Activated CD8-positive, alpha-beta memory T cell treated with anti-CD3 and anti-CD28 coated beads for 48 hours (primary cell): ENCODE measurements around the gene IL11RA.

Experiments
- DNase-seq, 3 experiments: peaks; one replicate each; pipeline ENCODE4 v3.0.0-alpha.2; 2020; ENCODE audit warnings: low read depth in 2 of 3, low spot score in 2 of 3

Gene IL11RA

GRCh38 chr9:34651876-34652601 is at the start of gene IL11RA:
TSS of gene IL11RA (plus strand) at chr9:34652185. CDS start at chr9:34655218, 3,033 bp downstream.
- DNase-seq = no peak

DNA sequence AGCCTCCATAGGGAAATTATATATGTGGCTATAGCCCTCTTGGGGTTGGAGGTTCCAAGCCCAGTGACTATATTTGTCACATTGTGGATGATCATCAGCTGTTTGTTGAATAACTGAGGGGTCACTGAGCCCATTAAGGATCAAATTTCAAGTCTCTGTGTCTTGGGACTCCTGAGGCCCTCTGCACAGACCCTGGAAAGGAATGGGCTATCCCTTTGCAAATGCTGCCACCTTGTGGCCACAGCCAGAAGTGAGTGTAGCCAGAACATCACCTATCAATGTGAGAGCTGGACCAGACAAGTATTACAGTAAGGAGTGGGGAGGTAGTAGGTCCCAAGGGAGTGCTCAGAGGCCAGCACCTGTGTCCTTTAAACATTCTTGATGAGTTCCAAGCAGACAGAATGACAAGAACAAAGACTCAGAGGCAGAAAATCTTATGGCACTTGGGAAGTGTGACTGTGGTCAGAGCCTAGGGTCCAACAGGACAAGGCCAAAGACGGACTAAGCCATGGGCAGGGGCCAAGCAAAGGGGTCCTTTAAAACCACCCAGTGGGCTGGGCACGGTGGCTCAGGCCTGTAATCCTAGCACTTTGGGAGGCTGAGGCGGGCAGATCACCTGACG is 48.3 kb upstream of the IL11RA start:
- peak; percentile 41 to 75 (median 64) for DNase-seq

DNA sequence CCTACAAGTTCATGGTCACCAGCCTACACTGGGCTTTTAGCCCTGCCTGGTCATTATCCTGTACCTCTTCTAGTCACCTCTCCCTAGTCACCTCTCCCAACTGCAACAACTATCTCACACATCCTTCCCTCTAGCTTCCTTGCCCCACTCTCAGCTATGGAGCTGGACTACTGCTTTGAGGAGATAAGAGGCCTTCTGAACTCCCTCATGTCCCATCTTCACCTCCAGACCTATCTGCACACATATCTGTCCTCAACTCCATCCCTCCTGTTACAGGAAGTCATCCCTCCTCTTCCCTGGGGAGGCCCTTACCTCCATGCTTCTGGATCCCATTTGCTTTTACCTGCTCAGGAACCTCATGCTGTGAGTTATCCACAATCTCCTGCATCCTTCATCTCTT is 45.8 kb upstream of the IL11RA start:
- DNase-seq = no peak

DNA sequence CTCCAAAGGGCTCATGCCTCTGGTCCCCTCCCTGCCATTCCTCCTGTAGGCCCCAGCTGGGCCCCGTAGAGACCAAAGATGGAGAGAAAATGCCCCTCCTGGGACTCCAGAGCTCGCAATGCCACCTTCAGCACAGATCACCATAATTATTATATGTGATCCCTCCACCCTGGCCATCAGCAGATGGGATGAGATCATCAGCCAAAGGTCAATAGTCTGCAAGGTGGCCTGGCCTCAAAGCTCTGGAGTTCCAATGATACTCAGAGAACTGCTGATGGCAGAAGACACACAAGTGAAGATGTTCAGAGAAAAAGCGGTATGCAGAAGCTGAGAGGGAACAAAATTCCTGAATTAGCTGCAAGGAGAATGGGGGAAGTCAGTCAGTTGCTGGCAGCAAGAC is 45.1 kb upstream of the IL11RA start:
- no peak for DNase-seq

GRCh38 chr9:34607331-34607730 is 44.7 kb upstream of the IL11RA start:
- DNase-seq = no peak

DNA sequence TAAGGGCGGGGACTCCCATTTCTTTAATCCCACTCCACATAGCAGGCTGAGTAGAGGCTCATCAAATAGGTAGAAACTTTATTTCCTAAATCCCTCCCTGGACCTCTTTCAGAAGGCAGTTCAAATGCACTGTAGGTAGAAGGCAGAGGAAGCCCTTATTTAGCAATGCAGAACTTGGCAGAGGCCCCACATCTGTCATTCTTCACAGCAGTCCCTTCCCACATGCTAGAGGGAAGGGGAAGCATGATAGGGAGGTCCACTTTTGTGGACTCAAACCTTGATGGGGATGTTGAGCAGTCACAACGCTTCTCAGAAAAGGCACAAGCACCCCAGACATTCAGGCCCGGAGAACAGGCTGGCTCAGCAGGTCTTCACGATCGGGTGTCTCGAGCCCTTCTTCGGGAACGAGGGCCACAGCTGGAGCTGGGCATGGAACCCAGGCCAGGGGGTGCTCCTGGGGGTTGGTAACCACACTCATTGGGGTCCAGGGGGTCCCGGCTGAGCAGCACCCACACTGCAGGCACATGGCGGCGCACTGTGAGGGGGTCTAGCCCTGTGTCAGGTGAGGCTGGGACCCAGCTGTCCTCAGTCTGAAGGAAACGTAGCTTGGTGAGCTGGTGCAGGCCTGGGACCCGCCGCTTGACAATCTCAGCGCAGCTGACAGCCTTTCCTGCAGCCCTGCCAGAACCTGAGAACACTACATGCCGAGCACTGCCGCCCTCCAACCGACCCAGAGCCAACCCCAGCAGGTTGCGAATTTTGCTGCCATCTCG is 41.4 kb upstream of the IL11RA start:
- no peak for DNase-seq

GRCh38 chr9:34611251-34611810 is 40.7 kb upstream of the IL11RA start:
- no peak for DNase-seq

GRCh38 chr9:34611811-34612787 is 39.9 kb upstream of the IL11RA start, which contains the start of gene RPP25L:
TSS of gene RPP25L (minus strand) at chr9:34612097. CDS start at chr9:34611296, 801 bp downstream.
- peak; percentile 70 to 76 (median 74) for DNase-seq

DNA sequence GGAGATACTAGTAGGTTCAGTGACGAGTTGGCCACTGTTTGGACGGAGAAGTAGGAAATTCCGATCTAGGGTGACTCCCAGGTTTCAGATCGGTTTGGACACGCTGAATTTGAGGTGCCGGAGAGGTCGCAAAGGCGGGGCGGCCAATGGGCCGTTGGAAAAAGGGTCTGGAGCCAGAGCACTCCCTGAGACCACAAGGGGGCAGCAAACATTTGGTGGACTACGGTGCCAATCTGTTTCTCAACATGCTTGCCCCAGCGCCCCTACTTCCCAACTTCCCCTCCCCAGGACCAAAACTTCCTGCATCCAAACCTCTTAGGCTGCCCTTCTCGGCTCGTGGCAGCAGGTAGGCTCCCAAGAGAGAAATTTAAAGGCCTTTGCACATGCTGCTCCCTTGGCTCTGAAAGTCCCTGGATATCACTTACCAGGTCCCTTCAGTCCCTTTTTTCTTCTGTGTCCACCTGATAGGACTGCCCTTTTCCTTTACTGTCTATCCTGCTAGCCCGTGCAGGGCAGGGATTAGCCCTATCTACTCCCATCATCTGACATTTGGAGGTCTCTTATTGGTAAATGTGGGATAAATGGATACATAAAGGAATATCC is 39.1 kb upstream of the IL11RA start:
- peak in 2 of 3 experiments; percentile 49 to 52 for DNase-seq

DNA sequence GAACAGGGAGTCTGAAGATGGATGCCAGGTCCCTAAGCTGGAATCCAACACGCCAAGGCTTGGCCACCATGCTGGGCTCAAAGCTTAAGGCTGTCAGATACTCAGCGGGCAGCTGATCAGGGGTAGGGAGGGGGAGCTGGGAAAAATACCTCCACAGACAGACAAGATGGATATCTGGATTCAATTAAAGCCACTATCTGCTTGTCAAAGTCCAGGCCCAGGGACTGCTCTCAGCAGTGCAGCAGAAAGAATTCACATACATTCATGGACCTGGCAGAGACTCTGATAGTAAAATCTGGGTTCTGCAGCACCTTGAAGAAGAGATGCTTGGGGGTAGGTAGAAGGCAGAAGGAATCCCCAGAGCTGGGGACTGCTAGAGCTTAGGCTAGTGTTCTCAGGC is 36.9 kb upstream of the IL11RA start:
- DNase-seq = no peak

GRCh38 chr9:34620061-34620994 is 31.7 kb upstream of the IL11RA start, which contains the start of gene DCTN3:
TSS of gene DCTN3 (minus strand) at chr9:34620495. CDS start at chr9:34620464, 31 bp downstream.
- DNase-seq = peak; percentile 57 to 69 (median 67)

DNA sequence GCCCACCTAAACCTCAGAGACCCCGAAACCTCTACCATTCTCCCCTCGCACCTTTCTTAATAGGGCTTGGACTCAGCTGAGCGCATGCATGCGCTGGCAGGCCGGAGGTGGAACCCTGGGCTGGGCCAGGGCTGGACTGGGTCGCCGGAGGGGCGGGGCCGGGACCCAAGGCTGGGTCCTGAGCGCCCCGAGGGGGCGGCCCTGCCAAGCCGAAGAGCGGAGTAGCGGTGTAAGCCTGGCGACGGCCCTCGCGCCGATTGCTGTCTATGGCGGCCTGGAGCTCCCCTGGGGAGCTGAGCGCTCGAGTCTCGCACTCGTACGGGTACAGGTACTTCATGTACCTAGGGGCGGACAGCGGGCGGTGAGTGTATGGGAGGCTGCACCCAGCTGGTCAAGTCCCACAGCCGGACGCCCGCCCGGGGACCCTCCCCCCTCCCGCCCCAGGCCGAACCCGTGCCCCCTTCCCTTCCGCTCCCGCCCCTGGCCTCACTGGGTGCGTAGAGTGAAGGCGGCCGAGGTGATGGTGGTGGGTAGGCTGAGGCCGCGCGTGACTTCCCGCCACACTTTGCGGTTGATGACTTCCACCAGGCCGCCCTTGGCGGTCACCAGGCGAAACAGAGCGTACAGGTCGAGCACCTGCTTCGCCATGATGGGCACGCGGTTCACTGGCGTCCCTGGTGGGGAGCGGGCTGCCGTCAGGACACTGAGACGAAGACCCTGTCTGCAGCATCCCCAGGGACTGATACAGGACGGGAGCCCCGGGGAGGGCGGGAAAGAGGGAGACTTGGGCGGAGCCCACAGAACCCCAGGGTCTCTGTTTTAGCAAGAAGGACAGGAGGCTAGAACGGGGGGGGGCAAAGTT is 28.4 kb upstream of the IL11RA start:
- DNase-seq = no peak

DNA sequence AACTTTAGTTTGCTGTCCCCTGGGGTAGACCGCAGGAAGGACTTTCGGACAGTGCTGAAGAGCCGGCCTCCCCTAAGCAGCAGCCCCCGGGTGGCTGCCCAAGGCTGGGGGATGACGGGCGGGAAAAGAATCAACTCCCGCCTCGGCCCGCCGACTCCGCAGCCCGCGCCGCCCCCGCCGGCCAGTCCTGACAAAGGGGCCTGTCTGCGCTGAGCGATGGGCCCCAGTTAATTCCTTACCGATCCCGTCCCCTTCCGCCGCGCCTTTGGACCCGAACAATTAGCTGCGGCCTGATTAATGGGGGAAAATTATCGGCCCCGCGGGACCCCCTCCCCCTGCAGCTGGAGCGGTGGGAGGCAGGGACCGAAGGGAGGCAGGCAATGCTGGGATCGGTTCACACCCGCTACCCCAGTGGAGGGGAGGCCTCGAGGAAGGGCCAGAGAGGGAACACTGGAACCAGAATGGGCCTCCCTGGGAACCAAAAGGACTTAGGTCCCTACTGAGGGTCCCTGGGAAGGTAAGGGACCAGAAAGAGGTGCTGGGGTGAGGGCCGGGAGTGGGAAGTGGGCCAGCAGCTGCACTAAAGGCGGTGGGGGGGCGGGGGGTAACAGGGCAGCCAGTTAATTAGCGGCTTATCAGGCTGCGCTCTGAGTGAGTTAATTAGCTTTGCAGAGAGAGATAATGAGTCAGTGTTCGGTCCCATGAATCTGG is 27.4 kb upstream of the IL11RA start:
- DNase-seq = no peak

- DNase-seq = no peak
These were observed 26.8 kb upstream of the IL11RA start for GRCh38 chr9:34625186-34625486.

GRCh38 chr9:34627716-34628655 is 24.0 kb upstream of the IL11RA start:
- DNase-seq = no peak
